Spinal cord (tissue), 10 donors: ENCODE measurements around the gene MAPK4. TPM values are rescaled to one million over a fixed set of nuclear protein-coding genes. Genes with fewer than 3 reads are reported as not detected.
A peak's percentile ranks its signal among the peaks of the same experiment; 100 is the strongest.

Experiments used
- DNase-seq, 6 donors: peaks; one replicate each; pipeline versions ENCODE4 v3.0.0 to v3.0.0-alpha.2; 2013 to 2015; ENCODE audit warnings: low spot score in 6 of 6, low read depth in 4 of 6
- H3K27ac ChIP-seq: one replicate; pipeline ENCODE4 v1.5.1; 2013; ENCODE audit warnings: low read depth, low read length, control low read depth
- H3K27me3 ChIP-seq: one replicate; pipeline ENCODE4 v1.6.1; 2013; ENCODE audit warnings: low read length; ENCODE audit not compliant: control insufficient read depth, insufficient read depth
- H3K36me3 ChIP-seq: one replicate; pipeline ENCODE4 v1.6.1; 2013; ENCODE audit warnings: low read length; ENCODE audit not compliant: control insufficient read depth, insufficient read depth
- H3K4me1 ChIP-seq: one replicate; pipeline ENCODE4 v1.6.1; 2013; ENCODE audit warnings: low read length; ENCODE audit not compliant: control insufficient read depth, insufficient read depth
- H3K4me3 ChIP-seq: one replicate; pipeline ENCODE4 v1.5.1; 2013; ENCODE audit warnings: low read depth, low read length, control low read depth
- H3K9me3 ChIP-seq: one replicate; pipeline ENCODE4 v1.6.1; 2013; ENCODE audit warnings: low read length; ENCODE audit not compliant: control insufficient read depth, insufficient read depth
- WGBS: methylation state at CpG from one replicate; pipeline ENCODE4 v1.1.5; 2013; ENCODE audit warnings: missing lambda C conversion rate; ENCODE audit not compliant: insufficient coverage; 5-methylcytosine and 5-hydroxymethylcytosine counted together
- polyA plus RNA-seq, 2 donors: library from polyadenylated mRNA; unstranded; fragments of 120-200 nt; gene quantifications; one replicate each; pipeline ENCODE4 v1.2.1, GENCODE V29; 2013; ENCODE audit not compliant: insufficient read length in 2 of 2
- total RNA-seq, 2 donors: library from RNA; depleted of rRNA in 1 of 2; stranded (reverse); fragments of 120-200 nt in 1 of 2; fragments of >200 nt in 1 of 2; gene quantifications; one replicate each; pipeline versions ENCODE4 v1.2.3 to v1.2.4, GENCODE V29; 2013 to 2014
- donor health status: healthy.

MAPK4 gene
- total and polyA plus RNA-seq, 4 donors: 21.6 to 89.0 (median 25.2) TPM

- DNase-seq: no peak
- Histone ChIP-seq H3K27ac (no peak overlapping the region), H3K9me3 (no peaks in the 10 kb centered on the region), H3K27me3 (no peaks in the 10 kb centered on the region), H3K4me1 (peaks cover 23% of the 10 kb centered on the region), H3K36me3 (peaks cover 37% of the 10 kb centered on the region), H3K4me3 (no peak overlapping the region)
- WGBS: 82% methylated on average over 10 of the region's 10 CpGs
These were observed 168.0 kb downstream of the MAPK4 start for GRCh38 chr18:50727721-50728471.

- no peak overlapping the region for H3K27ac ChIP-seq
- peaks cover 23% of the 10 kb centered on the region for H3K4me1 ChIP-seq
- no peak for DNase-seq
- no peak overlapping the region for H3K4me3 ChIP-seq
- 83% methylated on average over 46 of the region's 46 CpGs for WGBS
- no peaks in the 10 kb centered on the region for H3K27me3 ChIP-seq
- peaks cover 30% of the 10 kb centered on the region for H3K36me3 ChIP-seq
- H3K9me3 ChIP-seq: no peaks in the 10 kb centered on the region
These were observed 169.5 kb downstream of the MAPK4 start for GRCh38 chr18:50729376-50729775.

DNA sequence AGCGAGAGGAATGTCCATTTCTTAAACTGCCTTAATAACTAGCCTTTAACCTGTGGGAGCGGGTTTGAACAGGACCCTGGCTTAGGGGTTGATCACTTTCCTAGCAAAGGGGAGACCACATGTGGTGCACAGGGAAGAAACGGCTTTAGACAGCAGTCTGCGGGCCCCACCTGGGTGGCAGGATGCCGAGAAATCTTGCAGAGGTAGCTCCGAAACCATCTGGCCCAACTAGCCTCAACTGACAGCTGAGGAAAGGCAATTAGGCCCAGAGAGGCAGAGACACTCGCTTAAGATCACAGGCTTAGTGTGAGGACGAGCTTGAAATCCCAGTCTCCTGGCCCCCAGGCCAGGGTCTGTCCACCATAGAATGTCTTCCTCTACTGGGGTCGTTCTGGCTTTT lies 170.1 kb downstream of the MAPK4 start:
- no peak for DNase-seq
- 91% methylated on average over 8 of the region's 9 CpGs for WGBS
- H3K27me3 ChIP-seq: no peaks in the 10 kb centered on the region

DNA sequence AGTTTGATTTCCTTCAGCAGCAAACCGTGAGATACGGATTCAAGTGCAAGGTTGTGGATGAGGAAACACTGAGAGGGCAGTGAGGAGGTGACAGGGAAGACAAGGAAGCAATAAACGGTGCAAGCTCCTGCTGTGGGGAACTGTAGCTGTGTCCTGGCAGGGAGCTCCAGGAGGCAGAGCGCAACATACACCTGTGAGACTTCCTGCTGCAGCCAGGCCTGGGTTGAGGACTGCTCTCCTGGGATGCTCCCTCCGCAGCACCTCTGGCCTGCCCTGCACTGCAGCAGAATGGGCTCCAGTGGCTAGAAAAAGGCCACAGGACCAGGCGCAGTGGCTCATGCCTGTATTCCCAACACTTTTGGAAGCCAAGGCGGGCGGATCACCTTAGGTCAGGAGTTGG lies 174.5 kb downstream of the MAPK4 start:
- peaks cover 15% of the 10 kb centered on the region for H3K36me3 ChIP-seq
- no peaks in the 10 kb centered on the region for H3K4me1 ChIP-seq
- WGBS: 70% methylated on average over 8 of the region's 8 CpGs
- no peak overlapping the region for H3K4me3 ChIP-seq
- no peak for DNase-seq
- no peak overlapping the region for H3K27ac ChIP-seq
- no peaks in the 10 kb centered on the region for H3K9me3 ChIP-seq
- H3K27me3 ChIP-seq: no peaks in the 10 kb centered on the region

More for the DNA sequence above, 170.1 kb downstream of the MAPK4 start:
- no peak overlapping the region for H3K27ac ChIP-seq
- peaks cover 30% of the 10 kb centered on the region for H3K36me3 ChIP-seq
- peaks cover 17% of the 10 kb centered on the region for H3K4me1 ChIP-seq
- H3K4me3 ChIP-seq: no peak overlapping the region
- no peaks in the 10 kb centered on the region for H3K9me3 ChIP-seq

DNA sequence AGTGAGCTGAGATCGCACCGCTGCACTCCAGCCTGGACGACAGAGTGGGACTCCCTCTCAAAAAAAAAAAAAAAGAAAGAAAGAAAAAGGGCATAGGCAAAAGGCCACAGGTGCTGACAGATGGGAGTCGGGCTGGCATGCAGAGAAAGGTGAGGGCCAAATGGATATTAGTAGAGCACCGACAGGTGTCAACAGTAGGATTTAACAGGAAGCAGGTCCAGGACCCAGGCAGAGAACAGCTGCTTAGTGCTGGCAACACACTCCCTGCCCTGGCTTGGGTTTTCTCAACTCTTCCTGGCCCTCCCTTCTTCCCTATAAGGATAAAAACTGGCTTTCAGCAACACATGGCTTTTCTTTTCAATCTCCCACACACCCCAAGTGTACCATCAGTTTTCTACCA lies 175.0 kb downstream of the MAPK4 start:
- WGBS: 86% methylated on average over 2 of the region's 5 CpGs
- Histone ChIP-seq H3K4me1 (no peaks in the 10 kb centered on the region), H3K4me3 (no peak overlapping the region), H3K36me3 (peaks cover 10% of the 10 kb centered on the region), H3K27me3 (no peaks in the 10 kb centered on the region), H3K27ac (no peak overlapping the region), H3K9me3 (no peaks in the 10 kb centered on the region)
- DNase-seq: no peak

GRCh38 chr18:50737127-50737526 lies 177.2 kb downstream of the MAPK4 start:
- 89% methylated on average over 1 of the region's 3 CpGs for WGBS
- Histone ChIP-seq H3K36me3 (no peaks in the 10 kb centered on the region), H3K27me3 (no peaks in the 10 kb centered on the region), H3K4me3 (no peak overlapping the region), H3K27ac (no peak overlapping the region), H3K4me1 (no peaks in the 10 kb centered on the region), H3K9me3 (no peaks in the 10 kb centered on the region)
- no peak for DNase-seq

GRCh38 chr18:50738098-50738757 lies 178.3 kb downstream of the MAPK4 start:
- Histone ChIP-seq H3K36me3 (no peaks in the 10 kb centered on the region), H3K4me1 (no peaks in the 10 kb centered on the region), H3K27ac (no peak overlapping the region), H3K27me3 (no peaks in the 10 kb centered on the region), H3K9me3 (no peaks in the 10 kb centered on the region), H3K4me3 (no peak overlapping the region)
- DNase-seq: no peak
- 66% methylated on average over 4 of the region's 7 CpGs for WGBS

GRCh38 chr18:50742952-50743351 lies 183.1 kb downstream of the MAPK4 start:
- no peaks in the 10 kb centered on the region for H3K27me3 ChIP-seq
- no peaks in the 10 kb centered on the region for H3K36me3 ChIP-seq
- no peaks in the 10 kb centered on the region for H3K9me3 ChIP-seq
- peaks cover under 1% of the 10 kb centered on the region for H3K4me1 ChIP-seq
- DNase-seq: no peak
- no peak overlapping the region for H3K27ac ChIP-seq
- no peak overlapping the region for H3K4me3 ChIP-seq

DNA sequence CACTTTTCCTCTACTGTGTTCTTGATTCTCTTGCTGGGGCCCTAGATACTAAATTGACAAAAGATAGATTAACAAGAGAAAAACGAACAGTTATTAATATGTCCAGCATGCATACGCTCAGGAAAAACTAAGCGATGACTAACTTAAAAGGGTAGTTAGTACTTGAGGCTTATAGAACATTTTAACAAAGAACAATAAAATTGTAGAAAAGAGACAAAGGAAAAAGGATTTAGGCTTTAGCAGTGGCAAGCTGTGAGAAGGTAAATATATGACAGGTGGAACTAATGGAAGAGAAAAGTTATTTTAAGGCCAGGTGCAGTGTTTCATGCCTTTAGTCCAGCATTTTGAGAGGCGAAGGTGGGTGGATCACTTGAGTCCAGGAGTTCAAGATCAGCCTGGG lies 184.4 kb downstream of the MAPK4 start:
- Histone ChIP-seq H3K36me3 (no peaks in the 10 kb centered on the region), H3K4me1 (peaks cover 10% of the 10 kb centered on the region), H3K4me3 (no peak overlapping the region), H3K27me3 (no peaks in the 10 kb centered on the region), H3K9me3 (no peaks in the 10 kb centered on the region), H3K27ac (no peak overlapping the region)
- DNase-seq: no peak
- WGBS: 100% methylated on average over 1 of the region's 4 CpGs

DNA sequence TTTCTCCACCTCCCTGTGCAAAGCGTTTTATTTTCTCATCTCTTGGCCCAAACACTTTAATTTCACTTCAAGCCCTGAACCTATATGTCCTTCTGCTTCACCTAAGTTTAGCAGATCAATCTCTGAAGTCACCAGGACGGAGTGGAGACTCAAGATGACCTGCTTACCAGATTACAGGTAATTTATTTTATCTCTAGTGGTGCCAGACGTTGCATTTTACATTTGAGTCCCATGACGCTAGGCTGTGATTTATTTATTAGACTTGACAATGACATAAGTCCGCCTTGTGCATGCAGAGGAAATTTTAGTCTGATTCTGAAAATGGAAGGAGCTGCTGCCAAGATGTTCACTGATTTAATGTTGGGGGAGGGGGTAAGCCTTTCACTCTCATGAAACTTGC lies 186.1 kb downstream of the MAPK4 start:
- H3K27ac ChIP-seq: no peak overlapping the region
- no peaks in the 10 kb centered on the region for H3K36me3 ChIP-seq
- no peak overlapping the region for H3K4me3 ChIP-seq
- H3K9me3 ChIP-seq: no peaks in the 10 kb centered on the region
- peaks cover 10% of the 10 kb centered on the region for H3K4me1 ChIP-seq
- 100% methylated on average over 2 of the region's 5 CpGs for WGBS
- no peaks in the 10 kb centered on the region for H3K27me3 ChIP-seq
- peak in 1 of 6 donors; percentile 41 for DNase-seq
